Measurements from ENCODE around the gene LYRM4.

LYRM4 gene

DNA sequence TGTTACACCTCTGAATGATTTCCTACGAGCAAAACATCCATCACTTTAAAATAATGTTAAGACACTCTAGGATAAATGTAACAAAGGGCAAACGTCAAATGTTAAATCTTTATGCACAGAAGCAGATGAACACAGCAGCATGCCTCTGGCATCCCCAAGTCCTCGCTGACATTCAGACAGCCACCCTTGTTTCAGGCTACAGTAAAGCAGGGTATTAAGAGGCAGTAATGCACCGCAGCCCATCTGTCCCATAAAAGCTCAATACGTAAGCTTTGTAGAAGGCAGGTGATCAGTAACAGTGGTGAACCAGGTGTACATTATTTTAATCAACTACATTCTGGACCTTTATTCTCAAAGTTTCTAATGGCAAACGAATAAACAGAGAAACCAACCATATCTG is 110.9 kb downstream of the LYRM4 start:
- Histone ChIP-seq H3K4me3 (ENCODE audit: low read depth, low read length) (no peak overlapping the region), H3K36me3 (ENCODE audit: insufficient read depth, low read length) (no peaks in the 10 kb centered on the region), H2AFZ (ENCODE audit: low read length, unreplicated experiment) (no peak overlapping the region), H3K27me3 (ENCODE audit: insufficient read depth, low read length) (no peaks in the 10 kb centered on the region), H3K4me1 (ENCODE audit: control insufficient read depth, insufficient read depth, low read length, unreplicated experiment) (peaks cover 15% of the 10 kb centered on the region), H3K79me2 (ENCODE audit: control insufficient read depth, insufficient read depth, low read length, unreplicated experiment) (no peaks in the 10 kb centered on the region), H3K27ac (ENCODE audit: low read depth, low read length) (no peak overlapping the region)

DNA sequence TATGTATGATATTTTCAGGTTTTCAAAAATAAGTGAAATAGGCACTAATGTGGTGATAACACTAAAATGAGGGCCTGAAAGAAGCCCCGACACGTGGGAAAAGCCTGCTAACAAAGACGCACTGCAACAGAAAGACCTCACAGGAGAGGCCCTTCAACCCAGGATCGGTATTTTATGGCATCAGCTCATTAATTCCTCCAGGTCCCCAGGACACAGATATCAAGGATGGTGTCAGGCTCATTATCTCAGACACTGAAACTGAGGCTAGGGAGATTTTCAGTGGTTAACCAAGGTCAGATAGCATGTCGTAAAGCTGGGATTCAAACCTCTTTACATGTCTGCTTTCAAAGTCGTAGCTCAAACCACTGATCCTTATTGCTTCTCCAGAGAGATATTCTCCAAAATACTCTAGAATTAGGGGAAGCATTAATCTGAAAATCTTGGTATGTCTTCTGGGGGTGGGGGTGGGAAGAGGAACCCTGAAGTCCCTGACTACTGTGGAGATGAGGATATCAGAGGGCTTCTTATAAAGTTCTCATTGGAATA is 111.5 kb downstream of the LYRM4 start:
- Histone ChIP-seq H3K27me3 (ENCODE audit: insufficient read depth, low read length) (no peaks in the 10 kb centered on the region), H3K79me2 (ENCODE audit: control insufficient read depth, insufficient read depth, low read length, unreplicated experiment) (no peaks in the 10 kb centered on the region), H3K4me3 (ENCODE audit: low read depth, low read length) (no peak overlapping the region), H3K4me1 (ENCODE audit: control insufficient read depth, insufficient read depth, low read length, unreplicated experiment) (peaks cover 15% of the 10 kb centered on the region), H3K27ac (ENCODE audit: low read depth, low read length) (no peak overlapping the region), H3K36me3 (ENCODE audit: insufficient read depth, low read length) (no peaks in the 10 kb centered on the region), H2AFZ (ENCODE audit: low read length, unreplicated experiment) (no peak overlapping the region)

DNA sequence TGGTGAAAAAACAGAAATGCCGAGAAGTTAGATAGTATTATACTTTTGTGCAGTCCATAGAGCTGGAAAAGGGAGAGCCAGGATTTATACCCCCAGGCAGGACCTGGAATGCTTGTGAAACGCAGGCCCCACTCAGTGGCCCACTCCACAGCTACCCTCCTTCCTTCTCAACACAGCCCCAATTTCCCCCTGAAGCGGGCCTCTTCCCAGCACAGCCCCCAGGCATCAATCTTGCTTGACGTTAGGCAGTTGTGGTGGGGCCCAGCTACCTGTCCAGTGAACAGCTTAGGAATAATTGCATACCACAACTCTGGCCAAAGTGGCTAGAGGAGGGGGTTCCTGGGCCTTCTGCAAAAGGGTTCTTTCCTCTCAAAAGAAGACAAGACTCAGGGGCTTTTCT is 114.4 kb downstream of the LYRM4 start:
- H3K27ac ChIP-seq (ENCODE audit: low read depth, low read length) = no peak overlapping the region
- no peaks in the 10 kb centered on the region for H3K27me3 ChIP-seq (ENCODE audit: insufficient read depth, low read length)
- no peak overlapping the region for H3K4me3 ChIP-seq (ENCODE audit: low read depth, low read length)
- H3K4me1 ChIP-seq (ENCODE audit: control insufficient read depth, insufficient read depth, low read length, unreplicated experiment) = peaks cover 1% of the 10 kb centered on the region
- no peaks in the 10 kb centered on the region for H3K36me3 ChIP-seq (ENCODE audit: insufficient read depth, low read length)
- H3K79me2 ChIP-seq (ENCODE audit: control insufficient read depth, insufficient read depth, low read length, unreplicated experiment) = no peaks in the 10 kb centered on the region
- H2AFZ ChIP-seq (ENCODE audit: low read length, unreplicated experiment) = no peak overlapping the region

- H3K27ac ChIP-seq (ENCODE audit: low read depth, low read length) = no peak overlapping the region
- no peaks in the 10 kb centered on the region for H3K4me1 ChIP-seq (ENCODE audit: control insufficient read depth, insufficient read depth, low read length, unreplicated experiment)
- no peak overlapping the region for H2AFZ ChIP-seq (ENCODE audit: low read length, unreplicated experiment)
- no peaks in the 10 kb centered on the region for H3K27me3 ChIP-seq (ENCODE audit: insufficient read depth, low read length)
- H3K36me3 ChIP-seq (ENCODE audit: insufficient read depth, low read length) = no peaks in the 10 kb centered on the region
- no peak overlapping the region for H3K4me3 ChIP-seq (ENCODE audit: low read depth, low read length)
- no peaks in the 10 kb centered on the region for H3K79me2 ChIP-seq (ENCODE audit: control insufficient read depth, insufficient read depth, low read length, unreplicated experiment)
These were observed 117.0 kb downstream of the LYRM4 start for GRCh38 chr6:5143634-5144311.

GRCh38 chr6:5142915-5143314 is 117.8 kb downstream of the LYRM4 start:
- no peak overlapping the region for H3K27ac ChIP-seq (ENCODE audit: low read depth, low read length)

DNA sequence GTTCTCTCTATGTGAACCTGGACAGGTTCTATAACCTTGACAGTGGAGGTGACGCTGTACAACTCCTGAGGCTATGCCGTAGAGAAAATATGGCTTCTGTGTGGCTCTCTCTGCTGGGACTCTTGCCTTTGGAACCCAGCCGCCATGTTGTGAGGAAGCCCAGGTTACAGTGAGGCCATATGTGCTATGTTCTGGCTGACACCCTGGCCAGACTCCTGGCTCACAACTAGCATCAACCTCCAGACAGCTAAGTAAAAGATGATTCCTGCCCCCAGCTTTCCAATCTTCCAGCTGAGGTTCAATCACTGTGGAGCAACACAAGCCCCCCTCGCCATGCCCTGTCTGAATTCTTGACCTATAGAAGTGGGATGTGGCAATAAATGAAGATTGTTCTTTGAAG is 118.6 kb downstream of the LYRM4 start:
- no peaks in the 10 kb centered on the region for H3K36me3 ChIP-seq (ENCODE audit: insufficient read depth, low read length)
- no peaks in the 10 kb centered on the region for H3K79me2 ChIP-seq (ENCODE audit: control insufficient read depth, insufficient read depth, low read length, unreplicated experiment)
- no peak overlapping the region for H3K4me3 ChIP-seq (ENCODE audit: low read depth, low read length)
- H2AFZ ChIP-seq (ENCODE audit: low read length, unreplicated experiment) = no peak overlapping the region
- no peak overlapping the region for H3K27ac ChIP-seq (ENCODE audit: low read depth, low read length)
- H3K4me1 ChIP-seq (ENCODE audit: control insufficient read depth, insufficient read depth, low read length, unreplicated experiment) = no peaks in the 10 kb centered on the region
- no peaks in the 10 kb centered on the region for H3K27me3 ChIP-seq (ENCODE audit: insufficient read depth, low read length)

More at GRCh38 chr6:5142915-5143314, 117.8 kb downstream of the LYRM4 start:
- no peak overlapping the region for H2AFZ ChIP-seq (ENCODE audit: low read length, unreplicated experiment)
- no peaks in the 10 kb centered on the region for H3K4me1 ChIP-seq (ENCODE audit: control insufficient read depth, insufficient read depth, low read length, unreplicated experiment)
- no peaks in the 10 kb centered on the region for H3K79me2 ChIP-seq (ENCODE audit: control insufficient read depth, insufficient read depth, low read length, unreplicated experiment)
- H3K4me3 ChIP-seq (ENCODE audit: low read depth, low read length) = no peak overlapping the region
- H3K36me3 ChIP-seq (ENCODE audit: insufficient read depth, low read length) = no peaks in the 10 kb centered on the region
- H3K27me3 ChIP-seq (ENCODE audit: insufficient read depth, low read length) = no peaks in the 10 kb centered on the region

- no peak overlapping the region for H3K27ac ChIP-seq (ENCODE audit: low read depth, low read length)
- H3K4me3 ChIP-seq (ENCODE audit: low read depth, low read length) = no peak overlapping the region
- no peaks in the 10 kb centered on the region for H3K27me3 ChIP-seq (ENCODE audit: insufficient read depth, low read length)
- H3K36me3 ChIP-seq (ENCODE audit: insufficient read depth, low read length) = no peaks in the 10 kb centered on the region
- H3K4me1 ChIP-seq (ENCODE audit: control insufficient read depth, insufficient read depth, low read length, unreplicated experiment) = no peaks in the 10 kb centered on the region
- H3K79me2 ChIP-seq (ENCODE audit: control insufficient read depth, insufficient read depth, low read length, unreplicated experiment) = no peaks in the 10 kb centered on the region
- no peak overlapping the region for H2AFZ ChIP-seq (ENCODE audit: low read length, unreplicated experiment)
These were observed 119.7 kb downstream of the LYRM4 start for GRCh38 chr6:5141046-5141445.

- Histone ChIP-seq H3K79me2 (ENCODE audit: control insufficient read depth, insufficient read depth, low read length, unreplicated experiment) (no peaks in the 10 kb centered on the region), H3K27ac (ENCODE audit: low read depth, low read length) (no peak overlapping the region), H3K36me3 (ENCODE audit: insufficient read depth, low read length) (no peaks in the 10 kb centered on the region), H2AFZ (ENCODE audit: low read length, unreplicated experiment) (no peak overlapping the region), H3K4me1 (ENCODE audit: control insufficient read depth, insufficient read depth, low read length, unreplicated experiment) (no peaks in the 10 kb centered on the region), H3K4me3 (ENCODE audit: low read depth, low read length) (no peak overlapping the region), H3K27me3 (ENCODE audit: insufficient read depth, low read length) (no peaks in the 10 kb centered on the region)
These were observed 120.7 kb downstream of the LYRM4 start for GRCh38 chr6:5139828-5140771.

GRCh38 chr6:5138995-5139827 is 121.5 kb downstream of the LYRM4 start:
- Histone ChIP-seq H3K4me1 (ENCODE audit: control insufficient read depth, insufficient read depth, low read length, unreplicated experiment) (no peaks in the 10 kb centered on the region), H3K36me3 (ENCODE audit: insufficient read depth, low read length) (no peaks in the 10 kb centered on the region), H3K27ac (ENCODE audit: low read depth, low read length) (no peak overlapping the region), H2AFZ (ENCODE audit: low read length, unreplicated experiment) (no peak overlapping the region), H3K4me3 (ENCODE audit: low read depth, low read length) (no peak overlapping the region), H3K27me3 (ENCODE audit: insufficient read depth, low read length) (no peaks in the 10 kb centered on the region), H3K79me2 (ENCODE audit: control insufficient read depth, insufficient read depth, low read length, unreplicated experiment) (no peaks in the 10 kb centered on the region)

GRCh38 chr6:5136851-5137250 is 123.9 kb downstream of the LYRM4 start:
- Histone ChIP-seq H3K27me3 (ENCODE audit: insufficient read depth, low read length) (no peaks in the 10 kb centered on the region), H3K36me3 (ENCODE audit: insufficient read depth, low read length) (no peaks in the 10 kb centered on the region), H2AFZ (ENCODE audit: low read length, unreplicated experiment) (no peak overlapping the region), H3K4me3 (ENCODE audit: low read depth, low read length) (no peak overlapping the region), H3K4me1 (ENCODE audit: control insufficient read depth, insufficient read depth, low read length, unreplicated experiment) (peaks cover 4% of the 10 kb centered on the region), H3K27ac (ENCODE audit: low read depth, low read length) (no peak overlapping the region), H3K79me2 (ENCODE audit: control insufficient read depth, insufficient read depth, low read length, unreplicated experiment) (no peaks in the 10 kb centered on the region)
